ENCODE measurements around the gene KIDINS220. TPM values are rescaled to one million over a fixed set of nuclear protein-coding genes. Genes with fewer than 3 reads are reported as not detected.

The KIDINS220 gene
- total RNA-seq, 1 donor from 2014 or later = 48.4 TPM

- intact Hi-C loops (cut with DNase I) = loop anchor here (10.0 kb wide), 4 partner anchors 208 to 1478 kb away; no protein-coding TSS in a partner anchor
- DNase-seq (peak; percentile 67), ATAC-seq (ENCODE audit: poor library complexity) (no peak)
Measured at GRCh38 chr2:8682719-8683667, 154.4 kb downstream of the KIDINS220 start.

- intact Hi-C loops (cut with DNase I) = loop anchor here (10.0 kb wide), 4 partner anchors 207 to 1477 kb away; no protein-coding TSS in a partner anchor
- peak; percentile 100 for DNase-seq
- peak; percentile 77 for ATAC-seq (ENCODE audit: poor library complexity)
Measured at GRCh38 chr2:8681786-8682692, 155.4 kb downstream of the KIDINS220 start, which contains the start of gene ID2. ID2 (plus strand) TSS chr2:8682056; CDS start chr2:8682166, 110 bp downstream.

GRCh38 chr2:8680822-8681760, 156.3 kb downstream of the KIDINS220 start:
- intact Hi-C loops (cut with DNase I) = loop anchor here (10.0 kb wide), 4 partner anchors 206 to 1476 kb away; no protein-coding TSS in a partner anchor
- DNase-seq = peak; percentile 77
- ATAC-seq (ENCODE audit: poor library complexity) = no peak

DNA sequence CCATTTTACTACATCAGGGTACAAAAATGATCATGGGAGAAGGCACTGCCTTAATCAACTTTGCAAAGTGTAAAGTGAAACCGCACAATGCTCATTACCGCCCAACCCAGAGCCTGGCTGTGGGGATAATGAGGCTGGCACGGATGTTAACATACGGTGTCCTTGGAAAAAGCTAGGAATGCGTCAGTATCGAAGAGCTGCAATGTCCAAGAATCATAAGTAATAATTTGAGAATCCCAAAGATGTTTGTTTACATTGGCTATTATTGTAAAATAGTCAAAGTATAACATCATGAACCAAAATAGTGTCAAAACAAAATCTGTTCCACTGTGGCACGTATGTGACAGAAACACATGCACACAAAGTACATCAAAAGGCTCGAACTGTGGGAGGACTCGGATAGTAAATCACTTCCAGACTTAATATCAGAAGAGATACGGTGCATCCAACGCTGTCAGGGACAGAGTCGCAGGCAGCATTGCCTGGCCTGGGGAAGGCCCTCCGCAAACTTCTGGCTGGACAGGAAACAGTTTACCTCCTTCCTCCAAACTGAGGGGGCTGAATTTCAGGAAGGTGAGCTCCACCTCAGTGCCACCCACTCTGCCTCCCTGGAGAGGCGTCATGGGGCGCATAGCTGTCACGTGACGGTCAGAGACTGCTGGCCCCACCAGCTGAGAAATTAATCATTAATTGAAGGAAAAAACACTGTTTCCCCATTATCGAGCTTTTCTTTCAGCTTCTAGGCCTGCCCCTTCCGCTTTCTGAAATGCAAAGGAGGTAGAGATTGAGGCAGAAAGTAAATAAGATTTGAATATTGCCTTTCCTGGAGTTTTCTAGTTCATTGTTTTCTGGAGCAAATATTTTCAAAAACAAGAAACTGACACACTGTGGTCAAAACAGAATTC, 157.3 kb downstream of the KIDINS220 start:
- ATAC-seq (ENCODE audit: poor library complexity) = no peak
- peak; percentile 59 for DNase-seq
- intact Hi-C loops (cut with DNase I) = loop anchor here (10.0 kb wide), 4 partner anchors 205 to 1475 kb away; no protein-coding TSS in a partner anchor

DNA sequence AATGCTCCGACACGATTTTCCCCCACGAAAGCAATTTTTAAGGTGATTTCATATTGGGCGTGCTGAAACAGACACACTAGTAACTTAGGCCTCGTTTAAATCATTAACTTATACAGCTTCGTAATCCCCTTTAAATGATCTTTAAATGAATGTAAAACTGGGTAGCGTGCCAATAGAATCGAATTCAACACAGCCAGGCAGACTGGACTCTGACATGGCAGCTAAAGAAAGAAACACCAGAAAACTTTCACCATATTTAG, 157.9 kb downstream of the KIDINS220 start:
- no peak for ATAC-seq (ENCODE audit: poor library complexity)
- intact Hi-C loops (cut with DNase I) = no loop called here
- DNase-seq = no peak

Other genes with a start within 250 kb of the KIDINS220 start
- 25.5 TPM for gene ID2, start 155.6 kb downstream of the KIDINS220 start, total RNA-seq
- gene MBOAT2, start 166.1 kb upstream of the KIDINS220 start, total RNA-seq = 13.2 TPM